ACC112 (cell line): ENCODE results near the gene TERF2IP.
A peak's percentile ranks its signal among the peaks of the same experiment; 100 is the strongest.

Experiments used
- H2AFZ ChIP-seq: fragments of 200-600 bp; sonication (generic); one replicate; pipeline ENCODE4 v1.6.0; 2017; ENCODE audit warnings: antibody characterized with exemption, low read length; ENCODE audit not compliant: unreplicated experiment
- H3K27ac ChIP-seq: fragments of 200-600 bp; sonication (generic); 2 replicates; pipeline ENCODE4 v1.5.1; 2014; ENCODE audit warnings: low read depth, mild to moderate bottlenecking, antibody characterized with exemption, low read length, moderate library complexity
- H3K27me3 ChIP-seq: fragments of 200-600 bp; sonication (generic); 2 replicates; pipeline ENCODE4 v1.6.1; 2014; ENCODE audit warnings: mild to moderate bottlenecking, antibody characterized with exemption, low read length, moderate library complexity, mixed read lengths; ENCODE audit not compliant: insufficient read depth
- H3K36me3 ChIP-seq: fragments of 200-600 bp; sonication (generic); 2 replicates; pipeline ENCODE4 v1.6.1; 2016; ENCODE audit warnings: mild to moderate bottlenecking, antibody characterized with exemption, low read length, moderate library complexity, mixed read lengths; ENCODE audit not compliant: insufficient read depth
- H3K4me1 ChIP-seq: fragments of 200-600 bp; sonication (generic); one replicate; pipeline ENCODE4 v1.6.1; 2016; ENCODE audit warnings: low read length, mixed read lengths; ENCODE audit not compliant: insufficient read depth, unreplicated experiment, control insufficient read depth
- H3K4me3 ChIP-seq: fragments of 200-600 bp; sonication (generic); 2 replicates; pipeline ENCODE4 v1.5.1; 2014; ENCODE audit warnings: mild to moderate bottlenecking, low read depth, low read length
- H3K79me2 ChIP-seq: fragments of 200-600 bp; sonication (generic); one replicate; pipeline ENCODE4 v1.6.0; 2016; ENCODE audit warnings: low read length; ENCODE audit not compliant: control insufficient read depth, unreplicated experiment, insufficient read depth

The TERF2IP gene

DNA sequence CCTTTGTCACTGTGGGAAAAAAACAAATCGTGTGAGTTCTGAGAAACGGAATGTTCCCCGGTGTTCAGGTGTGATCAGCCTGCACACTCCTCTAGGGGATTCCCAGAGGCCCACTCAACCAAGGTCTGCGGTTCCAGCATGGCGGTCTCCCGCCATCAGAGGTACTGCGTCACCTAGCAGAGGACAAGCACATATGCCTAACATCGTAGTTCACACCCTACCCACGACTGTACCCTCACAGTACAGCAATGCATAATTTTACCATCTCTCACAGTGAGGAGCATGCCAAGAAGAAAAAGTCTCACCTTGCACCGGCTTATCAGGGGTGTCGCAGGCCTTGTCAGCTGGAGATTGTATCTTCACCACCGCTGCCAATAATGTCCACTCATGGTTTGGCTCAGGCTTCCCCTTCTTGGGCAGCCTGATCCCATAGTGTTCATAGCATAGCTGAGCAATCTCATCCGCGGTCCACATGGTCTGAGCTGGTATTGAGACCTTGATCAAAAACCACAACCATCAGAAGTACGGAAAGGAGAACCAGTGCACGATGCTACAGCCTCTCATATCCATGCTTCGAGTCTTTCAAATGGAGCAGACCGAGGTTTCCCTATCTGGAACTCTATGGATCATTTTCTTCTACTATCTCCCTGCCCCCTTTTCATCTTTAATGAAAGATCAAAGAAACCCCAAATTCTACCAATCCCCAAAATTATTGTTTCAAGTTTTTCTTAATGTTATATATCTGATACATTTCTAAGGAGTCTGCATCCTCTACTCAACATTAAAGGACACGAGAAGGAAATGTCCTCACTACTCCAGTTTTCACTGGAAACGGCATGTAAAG is 27.0 kb upstream of the TERF2IP start:
- Histone ChIP-seq H3K79me2 (peaks cover 12% of the 10 kb centered on the region), H2AFZ (no peak overlapping the region), H3K4me1 (peaks cover 24% of the 10 kb centered on the region), H3K36me3 (peaks cover 14% of the 10 kb centered on the region), H3K27me3 (no peaks in the 10 kb centered on the region), H3K4me3 (peak overlapping the region; percentile 6), H3K27ac (no peak overlapping the region)

DNA sequence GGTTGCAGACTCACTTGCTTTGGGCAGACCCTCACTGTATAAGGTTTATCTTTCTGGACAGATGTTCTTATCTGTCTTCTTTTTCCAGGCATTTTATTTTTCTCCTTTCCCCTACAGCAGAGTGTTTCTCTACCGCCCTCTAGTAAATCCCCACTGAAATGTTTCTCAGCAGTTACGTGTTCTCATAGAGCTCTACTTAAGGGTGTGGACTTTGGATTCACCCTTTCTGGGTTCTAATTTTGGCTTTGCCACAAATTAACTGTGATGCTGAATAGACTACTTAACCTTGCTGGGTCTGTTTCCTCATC is 26.4 kb upstream of the TERF2IP start:
- Histone ChIP-seq H3K4me3 (peak overlapping the region; percentile 81), H3K27me3 (no peaks in the 10 kb centered on the region), H3K79me2 (peaks cover 12% of the 10 kb centered on the region), H3K36me3 (peaks cover 18% of the 10 kb centered on the region), H3K4me1 (peaks cover 26% of the 10 kb centered on the region), H2AFZ (no peak overlapping the region), H3K27ac (no peak overlapping the region)

DNA sequence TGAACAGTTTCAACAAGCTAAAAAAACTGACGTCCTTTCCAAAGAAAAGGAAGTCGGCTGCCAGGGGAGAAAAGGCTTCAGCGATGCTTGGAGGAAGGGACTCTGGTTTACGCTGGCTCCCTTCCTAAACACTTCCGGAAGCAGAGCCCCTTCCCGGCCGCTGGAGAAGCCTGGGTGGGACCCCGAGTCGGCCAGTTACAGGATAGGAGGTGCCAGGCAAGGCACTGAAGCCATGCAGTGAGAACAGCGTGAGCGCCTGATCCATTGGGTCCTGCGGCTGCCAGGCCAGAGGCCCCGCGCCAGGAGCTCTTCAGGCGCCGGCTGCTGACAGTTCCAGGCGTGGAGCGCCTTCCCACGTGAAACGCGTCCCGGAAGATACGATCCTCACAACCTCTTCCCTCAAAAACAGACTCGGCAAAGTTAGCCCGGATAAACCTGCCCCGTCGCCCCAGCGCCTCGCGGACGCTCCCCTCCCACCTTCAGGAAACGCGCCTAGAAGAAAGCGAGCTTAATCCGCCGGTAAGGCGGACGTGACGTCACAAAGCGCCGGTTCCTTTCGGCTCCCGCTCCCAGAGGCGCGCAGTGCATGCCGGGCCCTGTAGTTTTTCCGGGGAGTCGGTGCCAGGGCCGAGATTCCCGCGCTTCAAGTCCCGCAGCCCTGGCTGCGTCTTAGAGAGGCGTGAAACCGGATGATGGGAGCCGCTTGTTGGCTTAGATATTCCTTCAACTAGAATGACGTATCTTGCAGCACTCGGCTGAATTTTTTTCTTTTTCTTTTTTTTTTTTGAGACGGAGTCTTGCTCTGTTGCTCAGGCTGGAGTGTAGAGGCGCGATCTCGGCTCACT is 24.6 kb upstream of the TERF2IP start, which contains the start of gene ADAT1:
TSS of gene ADAT1 (minus strand) at position 521 of the 845 bp plus-strand sequence. CDS start 2,482 bp downstream, outside the sequence.
- peaks cover 24% of the 10 kb centered on the region for H3K36me3 ChIP-seq

DNA sequence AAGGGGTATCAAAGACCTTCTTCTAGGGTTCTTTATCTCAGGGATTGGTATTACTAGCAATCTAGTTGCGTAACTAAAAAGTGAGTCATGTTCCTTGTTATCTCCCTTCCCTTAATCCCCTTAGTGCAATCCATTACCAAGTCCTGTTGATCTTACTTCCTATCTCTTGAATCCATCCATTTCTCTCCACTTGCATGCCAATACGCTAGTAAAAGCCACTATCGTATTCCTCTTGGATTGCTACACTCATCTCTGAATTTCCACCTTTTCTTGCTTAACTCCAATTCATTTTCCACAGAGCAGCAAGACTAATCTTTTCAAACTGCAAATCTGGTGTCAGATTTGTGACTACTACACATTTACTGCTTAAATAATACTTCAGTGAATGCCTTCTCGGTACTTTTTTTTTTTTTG is 22.6 kb upstream of the TERF2IP start:
- Histone ChIP-seq H3K36me3 (peaks cover 37% of the 10 kb centered on the region), H3K27me3 (no peaks in the 10 kb centered on the region), H3K27ac (peak overlapping the region; percentile 44), H3K4me1 (peaks cover 30% of the 10 kb centered on the region), H3K79me2 (peaks cover 12% of the 10 kb centered on the region), H2AFZ (no peak overlapping the region), H3K4me3 (no peak overlapping the region)

More for the DNA sequence above, 24.6 kb upstream of the TERF2IP start, which contains the start of gene ADAT1:
- Histone ChIP-seq H3K27me3 (no peaks in the 10 kb centered on the region), H2AFZ (peak within 1 kb of the TSS; percentile 69), H3K79me2 (peaks cover 12% of the 10 kb centered on the region), H3K27ac (peak within 1 kb of the TSS; percentile 69), H3K4me3 (peak within 1 kb of the TSS; percentile 81), H3K4me1 (peaks cover 27% of the 10 kb centered on the region)

DNA sequence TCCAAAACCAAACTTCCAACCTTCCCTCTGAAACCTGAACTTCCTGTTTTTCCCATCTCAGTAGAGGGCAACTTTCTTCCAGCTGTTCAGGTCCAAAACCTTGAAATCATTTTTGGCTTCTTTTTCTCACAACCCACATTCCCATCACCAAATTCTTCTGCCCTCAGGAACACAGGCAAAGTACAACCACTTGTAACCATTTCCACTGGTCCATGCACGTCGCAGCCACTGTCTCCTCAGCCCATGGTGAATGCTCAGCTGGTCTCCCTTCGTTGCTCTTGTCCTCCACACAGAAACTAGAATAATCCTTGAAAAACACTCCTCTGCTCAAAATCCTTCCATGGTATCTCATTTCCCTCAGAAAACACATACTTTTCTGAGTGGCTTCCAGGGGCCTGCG is 20.8 kb upstream of the TERF2IP start:
- H3K27me3 ChIP-seq, result no peaks in the 10 kb centered on the region
- H3K27ac ChIP-seq, result no peak overlapping the region

GRCh38 chr16:75627851-75628250 is 19.7 kb upstream of the TERF2IP start:
- Histone ChIP-seq H3K36me3 (peaks cover 59% of the 10 kb centered on the region), H3K4me3 (no peak overlapping the region), H3K27me3 (no peaks in the 10 kb centered on the region), H3K79me2 (no peaks in the 10 kb centered on the region), H3K27ac (peak overlapping the region; percentile 2; the same call in 1 of the 2 replicates), H3K4me1 (peaks cover 19% of the 10 kb centered on the region), H2AFZ (no peak overlapping the region)

More for the DNA sequence above, 20.8 kb upstream of the TERF2IP start:
- no peak overlapping the region for H3K4me3 ChIP-seq
- H3K79me2 ChIP-seq, result peaks cover 7% of the 10 kb centered on the region
- H3K36me3 ChIP-seq, result peaks cover 52% of the 10 kb centered on the region
- no peak overlapping the region for H2AFZ ChIP-seq
- peaks cover 19% of the 10 kb centered on the region for H3K4me1 ChIP-seq

GRCh38 chr16:75628351-75628750 is 19.2 kb upstream of the TERF2IP start:
- peaks cover 19% of the 10 kb centered on the region for H3K4me1 ChIP-seq
- no peak overlapping the region for H2AFZ ChIP-seq
- 0 out of 2 replicates have a peak overlapping the region, but pooled peaks have one; percentile 2 for H3K27ac ChIP-seq
- no peaks in the 10 kb centered on the region for H3K79me2 ChIP-seq
- no peak overlapping the region for H3K4me3 ChIP-seq
- peaks cover 64% of the 10 kb centered on the region for H3K36me3 ChIP-seq
- H3K27me3 ChIP-seq, result no peaks in the 10 kb centered on the region

DNA sequence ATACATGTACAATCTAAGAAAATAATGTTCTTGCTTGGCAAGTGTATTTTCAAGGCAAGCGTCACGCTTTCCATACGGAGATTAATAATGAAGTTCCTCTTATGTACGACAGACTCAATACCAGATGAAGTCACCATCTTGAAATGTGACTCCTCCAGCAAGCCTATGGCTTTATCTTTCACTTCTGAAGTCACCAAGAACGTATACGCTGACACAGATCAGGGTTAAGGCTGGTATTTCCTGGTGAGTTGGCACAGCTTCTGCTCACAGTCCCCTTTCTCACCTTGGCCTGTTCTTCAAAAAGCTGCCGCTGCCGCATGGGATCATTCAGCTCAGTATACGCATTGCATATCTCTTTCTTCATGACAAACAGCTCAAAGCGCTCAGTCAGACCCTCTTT is 18.4 kb upstream of the TERF2IP start:
- no peak overlapping the region for H2AFZ ChIP-seq
- no peaks in the 10 kb centered on the region for H3K79me2 ChIP-seq
- H3K27me3 ChIP-seq, result no peaks in the 10 kb centered on the region
- H3K4me3 ChIP-seq, result no peak overlapping the region
- H3K27ac ChIP-seq, result no peak overlapping the region
- H3K4me1 ChIP-seq, result peaks cover 19% of the 10 kb centered on the region
- H3K36me3 ChIP-seq, result peaks cover 72% of the 10 kb centered on the region

- Histone ChIP-seq H3K27me3 (no peaks in the 10 kb centered on the region), H2AFZ (no peak overlapping the region), H3K79me2 (no peaks in the 10 kb centered on the region), H3K4me1 (peaks cover 13% of the 10 kb centered on the region), H3K4me3 (no peak overlapping the region), H3K36me3 (peaks cover 78% of the 10 kb centered on the region), H3K27ac (no peak overlapping the region)
Observed at GRCh38 chr16:75630052-75630451, 17.5 kb upstream of the TERF2IP start.

GRCh38 chr16:75632857-75633256 is 14.7 kb upstream of the TERF2IP start:
- peaks cover 4% of the 10 kb centered on the region for H3K4me1 ChIP-seq
- H3K27ac ChIP-seq, result no peak overlapping the region
- no peak overlapping the region for H2AFZ ChIP-seq
- H3K4me3 ChIP-seq, result no peak overlapping the region
- H3K79me2 ChIP-seq, result peaks cover 5% of the 10 kb centered on the region
- peaks cover 73% of the 10 kb centered on the region for H3K36me3 ChIP-seq
- no peaks in the 10 kb centered on the region for H3K27me3 ChIP-seq
